ENCODE measurements around the gene ST8SIA5. TPM values are rescaled to one million over a fixed set of nuclear protein-coding genes. Genes with fewer than 3 reads are reported as not detected.

ST8SIA5 gene
- total RNA-seq, 2 experiments from 2014 or later, result 0.23 TPM; not detected in 1

GRCh38 chr18:46715062-46715461 is 41.8 kb downstream of the ST8SIA5 start:
- no peak for ATAC-seq
- Mint-ChIP-seq H3K9me3 (ENCODE audit: low read depth) (no peaks in the 10 kb centered on the region), H3K27ac (no peak overlapping the region), H3K27me3 (peaks cover 3% of the 10 kb centered on the region), H3K4me3 (no peak overlapping the region), H3K36me3 (no peaks in the 10 kb centered on the region), H3K4me1 (no peaks in the 10 kb centered on the region)
- DNase-seq, result no peak
- CTCF ChIA-PET, result no interaction called here

- Mint-ChIP-seq H3K27ac (no peak overlapping the region), H3K9me3 (ENCODE audit: low read depth) (no peaks in the 10 kb centered on the region), H3K36me3 (no peaks in the 10 kb centered on the region), H3K4me1 (no peaks in the 10 kb centered on the region), H3K4me3 (no peak overlapping the region), H3K27me3 (no peaks in the 10 kb centered on the region)
- CTCF ChIA-PET, result no interaction called here
- no peak for DNase-seq
- no peak for ATAC-seq
These were observed 44.4 kb downstream of the ST8SIA5 start for GRCh38 chr18:46712406-46712805.

GRCh38 chr18:46711444-46711863 is 45.4 kb downstream of the ST8SIA5 start:
- no peaks in the 10 kb centered on the region for H3K9me3 Mint-ChIP-seq (ENCODE audit: low read depth)
- ATAC-seq, result no peak
- no peak overlapping the region for H3K27ac Mint-ChIP-seq
- no peaks in the 10 kb centered on the region for H3K4me1 Mint-ChIP-seq
- H3K36me3 Mint-ChIP-seq, result no peaks in the 10 kb centered on the region
- CTCF ChIA-PET, result no interaction called here
- no peak overlapping the region for H3K4me3 Mint-ChIP-seq
- H3K27me3 Mint-ChIP-seq, result no peaks in the 10 kb centered on the region
- no peak for DNase-seq

GRCh38 chr18:46706968-46707367 is 49.9 kb downstream of the ST8SIA5 start:
- no peak for DNase-seq
- H3K27me3 Mint-ChIP-seq, result peaks cover 4% of the 10 kb centered on the region
- H3K36me3 Mint-ChIP-seq, result no peaks in the 10 kb centered on the region
- H3K9me3 Mint-ChIP-seq (ENCODE audit: low read depth), result no peaks in the 10 kb centered on the region
- CTCF ChIA-PET, result no interaction called here
- no peak for ATAC-seq
- no peaks in the 10 kb centered on the region for H3K4me1 Mint-ChIP-seq
- H3K4me3 Mint-ChIP-seq, result no peak overlapping the region
- H3K27ac Mint-ChIP-seq, result no peak overlapping the region

- ATAC-seq (no peak), DNase-seq (no peak)
- Mint-ChIP-seq H3K4me1 (no peaks in the 10 kb centered on the region), H3K9me3 (ENCODE audit: low read depth) (no peaks in the 10 kb centered on the region), H3K4me3 (no peak overlapping the region), H3K27ac (no peak overlapping the region), H3K27me3 (peaks cover 4% of the 10 kb centered on the region), H3K36me3 (no peaks in the 10 kb centered on the region)
- CTCF ChIA-PET, result no interaction called here
These were observed 51.3 kb downstream of the ST8SIA5 start for GRCh38 chr18:46705521-46705920.

GRCh38 chr18:46704816-46705215 is 52.0 kb downstream of the ST8SIA5 start:
- Mint-ChIP-seq H3K27ac (no peak overlapping the region), H3K4me1 (no peaks in the 10 kb centered on the region), H3K27me3 (peaks cover 4% of the 10 kb centered on the region), H3K9me3 (ENCODE audit: low read depth) (no peaks in the 10 kb centered on the region), H3K36me3 (no peaks in the 10 kb centered on the region), H3K4me3 (no peak overlapping the region)
- ATAC-seq, result no peak
- DNase-seq, result no peak
- CTCF ChIA-PET, result no interaction called here

- CTCF ChIA-PET, result no interaction called here
These were observed 52.7 kb downstream of the ST8SIA5 start for GRCh38 chr18:46704189-46704588.

GRCh38 chr18:46702471-46702870 is 54.4 kb downstream of the ST8SIA5 start:
- Mint-ChIP-seq H3K36me3 (peaks cover 1% of the 10 kb centered on the region), H3K27ac (no peak overlapping the region), H3K27me3 (peaks cover 4% of the 10 kb centered on the region), H3K4me3 (no peak overlapping the region), H3K4me1 (no peaks in the 10 kb centered on the region), H3K9me3 (ENCODE audit: low read depth) (no peaks in the 10 kb centered on the region)
- no peak for ATAC-seq
- CTCF ChIA-PET, result interaction anchor here (0.7 kb wide), 1 partner anchor 170 kb away, joined by 3 read pairs; no protein-coding TSS in a partner anchor
- no peak for DNase-seq

More at GRCh38 chr18:46704189-46704588, 52.7 kb downstream of the ST8SIA5 start:
- ATAC-seq, result no peak
- Mint-ChIP-seq H3K27me3 (peaks cover 4% of the 10 kb centered on the region), H3K36me3 (no peaks in the 10 kb centered on the region), H3K27ac (no peak overlapping the region), H3K9me3 (ENCODE audit: low read depth) (no peaks in the 10 kb centered on the region), H3K4me3 (no peak overlapping the region), H3K4me1 (no peaks in the 10 kb centered on the region)
- DNase-seq, result no peak

GRCh38 chr18:46700066-46700824 is 56.6 kb downstream of the ST8SIA5 start:
- Mint-ChIP-seq H3K27ac (no peak overlapping the region), H3K36me3 (peaks cover 1% of the 10 kb centered on the region), H3K27me3 (peaks cover 11% of the 10 kb centered on the region), H3K4me3 (no peak overlapping the region), H3K9me3 (ENCODE audit: low read depth) (no peaks in the 10 kb centered on the region), H3K4me1 (no peaks in the 10 kb centered on the region)
- DNase-seq (no peak), ATAC-seq (no peak)
- CTCF ChIA-PET, result interaction anchor here (0.7 kb wide), 1 partner anchor 27 kb away, joined by 3 read pairs; no protein-coding TSS in a partner anchor

GRCh38 chr18:46696702-46697101 is 60.2 kb downstream of the ST8SIA5 start:
- CTCF ChIA-PET, result no interaction called here
- Mint-ChIP-seq H3K27me3 (peaks cover 11% of the 10 kb centered on the region), H3K27ac (no peak overlapping the region), H3K9me3 (ENCODE audit: low read depth) (no peaks in the 10 kb centered on the region), H3K4me3 (no peak overlapping the region), H3K4me1 (no peaks in the 10 kb centered on the region), H3K36me3 (peaks cover 1% of the 10 kb centered on the region)
- DNase-seq, result no peak
- no peak for ATAC-seq

- Mint-ChIP-seq H3K27ac (no peak overlapping the region), H3K27me3 (peaks cover 11% of the 10 kb centered on the region), H3K9me3 (ENCODE audit: low read depth) (no peaks in the 10 kb centered on the region), H3K4me3 (no peak overlapping the region), H3K36me3 (peaks cover 1% of the 10 kb centered on the region), H3K4me1 (no peaks in the 10 kb centered on the region)
- DNase-seq (no peak), ATAC-seq (no peak)
- CTCF ChIA-PET, result no interaction called here
These were observed 60.6 kb downstream of the ST8SIA5 start for GRCh38 chr18:46696268-46696667.

- H3K27me3 Mint-ChIP-seq, result peaks cover 11% of the 10 kb centered on the region
- no peak for DNase-seq
- H3K4me3 Mint-ChIP-seq, result no peak overlapping the region
- peaks cover 1% of the 10 kb centered on the region for H3K36me3 Mint-ChIP-seq
- no peak for ATAC-seq
- no peaks in the 10 kb centered on the region for H3K4me1 Mint-ChIP-seq
- H3K27ac Mint-ChIP-seq, result no peak overlapping the region
- CTCF ChIA-PET, result no interaction called here
- no peaks in the 10 kb centered on the region for H3K9me3 Mint-ChIP-seq (ENCODE audit: low read depth)
These were observed 62.9 kb downstream of the ST8SIA5 start for GRCh38 chr18:46693996-46694395.

- Mint-ChIP-seq H3K36me3 (no peaks in the 10 kb centered on the region), H3K9me3 (ENCODE audit: low read depth) (no peaks in the 10 kb centered on the region), H3K4me1 (no peaks in the 10 kb centered on the region), H3K27me3 (no peaks in the 10 kb centered on the region), H3K4me3 (no peak overlapping the region), H3K27ac (no peak overlapping the region)
- DNase-seq, result no peak
- CTCF ChIA-PET, result no interaction called here
- ATAC-seq, result no peak
These were observed 67.9 kb downstream of the ST8SIA5 start for GRCh38 chr18:46688853-46689525.

- CTCF ChIA-PET, result no interaction called here
- Mint-ChIP-seq H3K27me3 (no peaks in the 10 kb centered on the region), H3K4me1 (no peaks in the 10 kb centered on the region), H3K9me3 (ENCODE audit: low read depth) (no peaks in the 10 kb centered on the region), H3K4me3 (no peak overlapping the region), H3K36me3 (no peaks in the 10 kb centered on the region), H3K27ac (no peak overlapping the region)
- no peak for DNase-seq
- ATAC-seq, result no peak
These were observed 70.7 kb downstream of the ST8SIA5 start for GRCh38 chr18:46686186-46686585.

Data from activated CD8-positive, alpha-beta memory T cell treated with anti-CD3 and anti-CD28 coated beads, Interleukin-2, amount 10 ng/mL, durations not matched to agents 7 days and 5 days (primary cell).